Measurements from ENCODE around the gene MRPS17. TPM values are rescaled to one million over a fixed set of nuclear protein-coding genes. Genes with fewer than 3 reads are reported as not detected.

The MRPS17 gene
- total and polyA plus RNA-seq, 9 of the 15 experiments (the other 6 are each of a cell fraction or from before 2014, with no cell fraction given) = 25.9 to 99.3 (median 43.9) TPM

GRCh38 chr7:55964261-55965099 lies 12.8 kb downstream of the MRPS17 start, which contains the start of gene NIPSNAP2 (continued):
- TF ChIP-seq ZNF395 (CRISPR knock-in tag; IDR thresholded peaks at IDR 0.05) (peak; percentile 82), SMAD4 (CRISPR knock-in tag; conservative IDR thresholded peaks at IDR 0.05) (peak; percentile 73), MTF1 (CRISPR knock-in tag; IDR thresholded peaks at IDR 0.05; ENCODE audit: borderline replicate concordance) (no peak), PATZ1 (CRISPR knock-in tag; IDR thresholded peaks at IDR 0.05; ENCODE audit: borderline replicate concordance) (no peak), NFE2 (IDR thresholded peaks at IDR 0.05; ENCODE audit: low read depth) (no peak), ZBTB34 (CRISPR knock-in tag; IDR thresholded peaks at IDR 0.05) (no peak), ETV6 (IDR thresholded peaks at IDR 0.05; ENCODE audit: borderline replicate concordance in 1 of 2, low read depth in 2 of 2, low read length in 1 of 2) (no peak), ETV6 (CRISPR knock-in tag; IDR thresholded peaks at IDR 0.05; ENCODE audit: borderline replicate concordance) (no peak), NBN (IDR thresholded peaks at IDR 0.05; ENCODE audit: low read depth) (no peak), TAL1 (IDR thresholded peaks at IDR 0.05) (no peak), ZBTB8A (IDR thresholded peaks at IDR 0.05; ENCODE audit: partially characterized antibody) (no peak), E2F1 (CRISPR knock-in tag; IDR thresholded peaks at IDR 0.05) (peak; percentile 50; the same call in 1 of the 2 replicates), SNAPC5 (CRISPR knock-in tag; IDR thresholded peaks at IDR 0.05) (no peak), KDM4B (IDR thresholded peaks at IDR 0.05; ENCODE audit: borderline replicate concordance in 2 of 2, low read depth in 1 of 2) (no peak), ZNF197 (CRISPR knock-in tag; IDR thresholded peaks at IDR 0.05; ENCODE audit: low read depth) (no peak), ZNF551 (CRISPR knock-in tag; IDR thresholded peaks at IDR 0.05) (no peak), SMAD3 (CRISPR knock-in tag; conservative IDR thresholded peaks at IDR 0.05) (no peak), BRF2 (IDR thresholded peaks at IDR 0.05; ENCODE audit: borderline replicate concordance, insufficient read depth, insufficient read length) (no peak)
